PFSK-1 (cell line): ENCODE data around the gene MYO1E.

Source experiments
- FOXP2 ChIP-seq: optimal IDR thresholded peaks from 2 replicates; pipeline ENCODE3; 2011; ENCODE audit warnings: borderline replicate concordance, control low read depth, inconsistent platforms; ENCODE audit not compliant: insufficient read depth; ENCODE audit errors: extremely low read length, extremely low read depth
- POLR2AphosphoS5 ChIP-seq: IDR thresholded peaks from 2 replicates; pipeline ENCODE4 v1.6.1; 2012; ENCODE audit warnings: low read depth, mild to moderate bottlenecking, control low read depth, low read length, moderate library complexity
- REST ChIP-seq, 2 experiments: IDR thresholded peaks; 2 replicates each; pipeline versions ENCODE4 v1.6.1 to v1.8.0; 2011 to 2012; ENCODE audit warnings: low read depth in 2 of 2, low read length in 2 of 2, control low read depth in 1 of 2, inconsistent platforms in 1 of 2, mild to moderate bottlenecking in 1 of 2, moderate library complexity in 1 of 2; ENCODE audit not compliant: insufficient read depth in 1 of 2
- SIN3A ChIP-seq: IDR thresholded peaks from 2 replicates; pipeline ENCODE4 v1.6.1; 2012; ENCODE audit warnings: mild to moderate bottlenecking, low read length, moderate library complexity, borderline replicate concordance; ENCODE audit not compliant: insufficient read depth
- TAF1 ChIP-seq: IDR thresholded peaks from 2 replicates; pipeline ENCODE4 v1.6.1; 2012; ENCODE audit warnings: low read length, control low read depth, borderline replicate concordance; ENCODE audit not compliant: insufficient read depth

MYO1E gene

DNA sequence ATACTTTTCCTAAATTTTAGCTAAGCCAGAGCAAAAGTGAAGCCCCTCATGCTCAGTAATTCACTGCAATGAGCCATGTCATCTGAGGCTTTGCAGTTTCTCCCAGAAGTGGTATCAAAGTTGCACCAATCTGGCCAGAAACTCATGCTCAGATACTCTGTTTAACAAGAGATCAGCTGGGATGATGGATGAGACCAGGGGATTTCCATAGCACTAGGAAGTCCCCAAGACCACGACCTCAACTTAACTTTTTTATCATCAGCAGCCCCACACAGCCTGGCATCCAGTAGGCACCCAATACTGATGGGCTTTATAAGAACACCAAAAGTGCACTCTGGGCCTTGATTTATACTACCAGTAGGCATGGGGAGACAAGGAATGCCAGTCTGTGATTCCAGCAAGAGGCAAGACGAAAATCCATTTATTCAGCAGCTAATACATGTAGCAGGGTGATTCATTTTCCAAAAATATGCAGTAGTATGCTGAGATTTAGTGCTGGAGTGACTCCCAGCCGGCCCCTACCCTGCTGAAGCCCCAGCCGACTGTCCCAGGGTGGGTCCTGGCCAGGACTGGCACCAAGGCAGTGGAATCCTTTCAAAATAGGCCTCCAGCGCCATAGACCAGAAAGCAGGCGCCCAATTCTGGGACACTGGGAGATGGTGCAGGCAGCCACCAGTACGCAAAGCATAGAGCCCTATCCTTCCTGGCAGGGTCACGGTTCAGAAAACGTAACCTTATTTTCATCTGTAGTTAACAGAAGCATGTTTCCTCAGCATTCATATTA, 166.6 kb downstream of the MYO1E start:
- TF ChIP-seq TAF1 (no peak), POLR2AphosphoS5 (no peak), FOXP2 (no peak), SIN3A (no peak), REST (IDR thresholded peaks at IDR 0.05; ENCODE audit: insufficient read depth in 1 of 2, low read depth in 2 of 2, low read length in 2 of 2) (no peak)

GRCh38 chr15:59203657-59204056, 169.0 kb downstream of the MYO1E start:
- TF ChIP-seq POLR2AphosphoS5, result no peak
- no peak for TF ChIP-seq REST (IDR thresholded peaks at IDR 0.05; ENCODE audit: insufficient read depth in 1 of 2, low read depth in 2 of 2, low read length in 2 of 2)
- TF ChIP-seq SIN3A, result no peak
- no peak for TF ChIP-seq TAF1
- TF ChIP-seq FOXP2, result no peak

- no peak for TF ChIP-seq TAF1
- TF ChIP-seq SIN3A, result no peak
- no peak for TF ChIP-seq REST (IDR thresholded peaks at IDR 0.05; ENCODE audit: insufficient read depth in 1 of 2, low read depth in 2 of 2, low read length in 2 of 2)
- no peak for TF ChIP-seq FOXP2
- no peak for TF ChIP-seq POLR2AphosphoS5
Measured at GRCh38 chr15:59203008-59203407, 169.7 kb downstream of the MYO1E start.

DNA sequence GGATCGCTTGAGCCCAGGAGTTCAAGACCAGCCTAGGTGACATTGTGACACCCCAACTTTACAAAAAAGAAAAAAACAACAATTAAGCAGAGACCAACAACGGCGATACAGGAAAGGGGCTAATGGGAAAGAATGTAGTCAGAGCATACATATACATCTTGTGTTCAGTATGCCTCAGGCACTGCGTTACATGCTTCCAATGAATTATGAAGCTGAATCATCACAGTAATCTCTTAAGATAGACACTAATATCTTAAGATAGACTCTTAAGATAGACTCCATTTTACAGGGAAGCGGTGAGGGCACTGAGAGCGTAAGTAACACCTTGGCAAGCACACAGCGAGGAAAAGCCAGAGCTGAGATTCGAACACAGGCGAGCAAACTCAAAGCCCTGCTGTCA, 172.1 kb downstream of the MYO1E start:
- TF ChIP-seq FOXP2, result no peak
- no peak for TF ChIP-seq SIN3A
- TF ChIP-seq REST (IDR thresholded peaks at IDR 0.05; ENCODE audit: insufficient read depth in 1 of 2, low read depth in 2 of 2, low read length in 2 of 2), result no peak
- no peak for TF ChIP-seq POLR2AphosphoS5
- no peak for TF ChIP-seq TAF1
